ENCODE results near the gene SLC38A7. TPM values are rescaled to one million over a fixed set of nuclear protein-coding genes. Genes with fewer than 3 reads are reported as not detected.
"Not testable (repeated sequence)": the region's sequence is repeated elsewhere in the genome, so short reads cannot be mapped to it uniquely, and the experiment has no call there.

The SLC38A7 gene
- total RNA-seq, 4 donors from 2014 or later = 8.9 to 14.5 (median 13.3) TPM

GRCh38 chr16:58692450-58692849 lies 7.9 kb upstream of the SLC38A7 start:
- Histone ChIP-seq H3K27ac (no peak overlapping the region), H3K27me3 (peaks cover 5% of the 10 kb centered on the region), H3K4me1 (no peaks in the 10 kb centered on the region), H3K36me3 (no peaks in the 10 kb centered on the region), H3K9me3 (no peaks in the 10 kb centered on the region), H3K4me3 (no peak overlapping the region)
- WGBS = 95% methylated on average over 1 of the region's 1 CpG
- no peak for TF ChIP-seq POLR2AphosphoS5 (IDR thresholded peaks at IDR 0.05)
- TF ChIP-seq POLR2A (IDR thresholded peaks at IDR 0.05) = no peak
- TF ChIP-seq EP300 (IDR thresholded peaks at IDR 0.05) = no peak
- TF ChIP-seq CTCF (IDR thresholded peaks at IDR 0.05) = no peak
- DNase-seq (ENCODE audit: low spot score in 2 of 2) = no peak

DNA sequence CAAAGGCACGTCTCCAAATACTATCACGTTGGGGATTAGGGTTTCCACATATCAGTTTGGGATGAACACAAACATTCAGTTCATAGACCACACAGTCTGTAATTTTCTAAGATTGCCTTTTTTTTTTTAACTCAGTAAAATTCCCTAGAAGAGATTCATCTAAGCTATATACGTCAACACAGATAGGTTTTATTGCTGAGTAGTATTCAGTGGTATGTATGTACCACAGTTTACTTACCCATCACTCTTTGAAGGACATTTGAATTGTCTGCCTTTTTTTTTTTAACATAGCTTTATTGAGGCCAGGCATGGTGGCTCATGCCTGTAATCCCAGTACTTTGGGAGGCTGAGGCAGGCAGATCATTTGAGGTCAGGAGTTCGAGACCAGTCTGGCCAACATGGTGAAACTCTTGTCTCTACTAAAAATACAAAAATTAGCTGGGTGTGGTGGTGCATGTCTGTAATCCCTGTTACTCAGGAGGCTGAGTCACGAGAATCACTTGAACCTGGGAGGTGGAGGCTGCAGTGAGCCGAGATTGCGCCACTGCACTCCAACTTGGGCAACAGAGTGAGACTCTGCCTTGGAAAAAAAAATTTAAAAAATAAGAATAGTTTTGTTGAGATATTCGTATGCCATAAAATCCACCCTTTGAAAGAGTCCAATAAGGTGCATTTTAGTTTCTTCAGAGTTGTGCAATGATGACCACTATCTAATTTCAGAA lies 2.6 kb upstream of the SLC38A7 start:
- not testable (repeated sequence) for H3K27me3 ChIP-seq; H3K9me3 ChIP-seq; H3K27ac ChIP-seq; H3K36me3 ChIP-seq; DNase-seq (ENCODE audit: low spot score in 2 of 2); H3K4me3 ChIP-seq
- H3K4me1 ChIP-seq = peaks cover 16% of the 10 kb centered on the region
- WGBS = 81% methylated on average over 8 of the region's 8 CpGs

GRCh38 chr16:58685084-58685449 lies 497 bp upstream of the SLC38A7 start:
- no peak for TF ChIP-seq CTCF (IDR thresholded peaks at IDR 0.05)
- DNase-seq (ENCODE audit: low spot score in 2 of 2) = no peak
- H3K4me1 ChIP-seq = peaks cover 16% of the 10 kb centered on the region
- H3K36me3 ChIP-seq = peaks cover 1% of the 10 kb centered on the region
- H3K27ac ChIP-seq = no peak overlapping the region
- 81% methylated on average over 6 of the region's 6 CpGs for whole genome bisulfite sequencing
- H3K4me3 ChIP-seq = peak overlapping the region; percentile 75
- H3K27me3 ChIP-seq = no peaks in the 10 kb centered on the region
- no peaks in the 10 kb centered on the region for H3K9me3 ChIP-seq

DNA sequence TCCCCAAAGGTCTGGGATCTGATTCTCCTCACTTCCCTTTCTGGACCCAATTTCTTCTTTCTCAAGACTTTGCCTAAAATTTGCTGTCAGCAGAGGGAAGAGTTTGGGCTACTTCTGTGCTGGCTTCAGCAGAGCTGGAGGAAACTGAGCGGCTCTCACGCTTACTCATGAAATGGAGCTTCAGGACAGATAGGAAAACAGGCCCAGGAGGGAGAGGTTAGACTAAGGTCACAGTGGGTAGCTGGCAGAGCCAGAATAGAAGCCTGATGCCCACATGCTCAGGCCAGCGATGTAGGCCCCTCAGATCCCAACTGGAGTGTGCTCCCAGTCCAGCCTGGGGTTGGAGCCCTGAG lies 593 bp downstream of the SLC38A7 start:
- no peaks in the 10 kb centered on the region for H3K9me3 ChIP-seq
- 19% methylated on average over 3 of the region's 3 CpGs for WGBS
- peaks cover 16% of the 10 kb centered on the region for H3K4me1 ChIP-seq
- H3K27ac ChIP-seq = peak overlapping the region; percentile 64
- peaks cover 8% of the 10 kb centered on the region for H3K36me3 ChIP-seq
- no peak for DNase-seq (ENCODE audit: low spot score in 2 of 2)
- peak overlapping the region; percentile 75 for H3K4me3 ChIP-seq
- H3K27me3 ChIP-seq = no peaks in the 10 kb centered on the region
- no peak for TF ChIP-seq POLR2A (IDR thresholded peaks at IDR 0.05)
- TF ChIP-seq EP300 (IDR thresholded peaks at IDR 0.05) = no peak
- TF ChIP-seq CTCF (IDR thresholded peaks at IDR 0.05) = no peak
- TF ChIP-seq POLR2AphosphoS5 (IDR thresholded peaks at IDR 0.05) = no peak

DNA sequence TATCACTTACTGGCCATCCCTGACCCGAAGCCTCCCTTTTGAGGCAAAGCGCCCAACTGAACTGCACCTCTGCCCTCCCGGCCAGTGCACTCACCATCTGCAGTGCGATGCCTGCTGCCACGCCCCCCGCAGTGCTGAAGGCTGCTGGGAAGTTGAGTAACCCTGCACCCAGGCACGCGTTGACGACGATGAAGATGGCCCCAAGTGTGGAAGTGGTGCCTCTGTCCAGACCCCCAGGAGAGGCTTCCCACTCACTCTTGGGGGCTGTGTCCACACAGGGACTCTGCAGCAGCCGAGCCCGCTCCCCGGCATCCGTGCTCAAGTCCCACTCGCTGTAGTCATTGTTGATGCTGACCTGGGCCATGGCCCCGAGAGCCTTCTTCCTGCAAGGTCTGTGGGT lies 4.8 kb downstream of the SLC38A7 start:
- WGBS = 95% methylated on average over 12 of the region's 16 CpGs
- Histone ChIP-seq H3K27me3 (no peaks in the 10 kb centered on the region), H3K9me3 (no peaks in the 10 kb centered on the region), H3K36me3 (peaks cover 39% of the 10 kb centered on the region), H3K27ac (no peak overlapping the region), H3K4me1 (peaks cover 12% of the 10 kb centered on the region), H3K4me3 (no peak overlapping the region)
- TF ChIP-seq CTCF (IDR thresholded peaks at IDR 0.05) (no peak), POLR2AphosphoS5 (IDR thresholded peaks at IDR 0.05) (no peak), POLR2A (IDR thresholded peaks at IDR 0.05) (no peak), EP300 (IDR thresholded peaks at IDR 0.05) (no peak)
- DNase-seq (ENCODE audit: low spot score in 2 of 2) = no peak

- Histone ChIP-seq H3K9me3 (no peaks in the 10 kb centered on the region), H3K27me3 (no peaks in the 10 kb centered on the region), H3K4me3 (no peak overlapping the region), H3K36me3 (peaks cover 45% of the 10 kb centered on the region), H3K4me1 (peaks cover 6% of the 10 kb centered on the region), H3K27ac (no peak overlapping the region)
- TF ChIP-seq EP300 (IDR thresholded peaks at IDR 0.05) (no peak), POLR2A (IDR thresholded peaks at IDR 0.05) (no peak), POLR2AphosphoS5 (IDR thresholded peaks at IDR 0.05) (no peak), CTCF (IDR thresholded peaks at IDR 0.05) (no peak)
- 57% methylated on average over 3 of the region's 3 CpGs for WGBS
- DNase-seq (ENCODE audit: low spot score in 2 of 2) = no peak
Measured at GRCh38 chr16:58678716-58679115, 5.9 kb downstream of the SLC38A7 start.

Data from suprapubic skin (tissue), 4 donors.